ENCODE data around the gene OR1F1. TPM values are rescaled to one million over a fixed set of nuclear protein-coding genes. Genes with fewer than 3 reads are reported as not detected.

Gene OR1F1
- total and polyA plus RNA-seq, 9 of the 15 experiments (the other 6 are each of a cell fraction or from before 2014, with no cell fraction given): 0.15 to 0.61 (median 0.35) TPM; not detected in 3

DNA sequence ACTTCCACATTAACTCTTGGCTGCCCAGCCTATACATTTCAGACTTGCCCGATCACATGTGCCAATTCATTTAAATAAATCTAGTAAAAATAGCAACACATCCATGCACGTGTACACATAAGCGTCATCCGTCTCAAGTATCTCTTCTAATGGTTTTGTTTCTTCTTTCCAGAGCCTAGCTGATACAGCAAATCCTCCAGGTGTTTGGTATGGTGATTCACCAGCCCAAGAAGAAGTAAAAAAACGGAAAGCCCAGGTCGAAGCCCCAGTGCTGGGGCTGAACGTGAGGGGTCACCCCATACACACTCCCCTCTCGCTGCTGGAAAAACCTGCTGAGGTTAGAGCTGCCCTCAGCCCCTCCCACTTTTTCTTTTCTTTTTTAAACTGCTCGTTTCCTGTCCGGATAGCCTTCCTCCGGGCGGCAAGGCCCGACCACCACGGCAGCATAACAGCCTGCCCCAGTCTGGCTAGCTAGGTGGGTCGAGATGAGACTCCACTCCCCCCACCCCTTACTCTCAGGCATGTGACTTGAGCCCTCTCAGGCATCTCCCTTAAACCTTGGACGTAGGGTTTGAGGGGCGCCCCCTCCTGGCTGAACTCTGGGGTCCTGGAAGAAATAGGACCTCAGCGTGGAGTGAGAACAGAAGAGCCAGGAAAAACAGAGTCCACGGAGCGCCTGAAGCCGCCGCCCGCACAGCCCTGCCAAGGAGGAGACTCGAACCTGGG is 13.9 kb upstream of the OR1F1 start (continued):
- TF ChIP-seq CBX8 (IDR thresholded peaks at IDR 0.05; ENCODE audit: borderline replicate concordance, extremely low read depth, low read depth, low read length, poor library complexity, severe bottlenecking): no peak
- no peak for TF ChIP-seq FOXK1 (CRISPR knock-in tag; IDR thresholded peaks at IDR 0.05; ENCODE audit: borderline replicate concordance)
- TF ChIP-seq, protein P1, sequence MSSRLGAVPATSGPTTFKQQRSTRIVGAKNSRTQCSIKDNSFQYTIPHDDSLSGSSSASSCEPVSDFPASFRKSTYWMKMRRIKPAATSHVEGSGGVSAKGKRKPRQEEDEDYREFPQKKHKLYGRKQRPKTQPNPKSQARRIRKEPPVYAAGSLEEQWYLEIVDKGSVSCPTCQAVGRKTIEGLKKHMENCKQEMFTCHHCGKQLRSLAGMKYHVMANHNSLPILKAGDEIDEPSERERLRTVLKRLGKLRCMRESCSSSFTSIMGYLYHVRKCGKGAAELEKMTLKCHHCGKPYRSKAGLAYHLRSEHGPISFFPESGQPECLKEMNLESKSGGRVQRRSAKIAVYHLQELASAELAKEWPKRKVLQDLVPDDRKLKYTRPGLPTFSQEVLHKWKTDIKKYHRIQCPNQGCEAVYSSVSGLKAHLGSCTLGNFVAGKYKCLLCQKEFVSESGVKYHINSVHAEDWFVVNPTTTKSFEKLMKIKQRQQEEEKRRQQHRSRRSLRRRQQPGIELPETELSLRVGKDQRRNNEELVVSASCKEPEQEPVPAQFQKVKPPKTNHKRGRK (tag; IDR thresholded peaks at IDR 0.05): no peak
- TF ChIP-seq NFIC (IDR thresholded peaks at IDR 0.05): peak; percentile 27; the same call in 1 of the 2 replicates
- TF ChIP-seq FOXA3 (CRISPR knock-in tag; conservative IDR thresholded peaks at IDR 0.05 in 1 of 2, IDR thresholded peaks at IDR 0.05 in 1 of 2): 0 out of 4 replicates have a peak, but pooled peaks of 1 of the 2 experiments have one; percentile 51
- TF ChIP-seq GABPB1 (CRISPR knock-in tag; IDR thresholded peaks at IDR 0.05): no peak
- TF ChIP-seq HDAC3 (IDR thresholded peaks at IDR 0.05; ENCODE audit: borderline replicate concordance, partially characterized antibody): no peak
- TF ChIP-seq MYBL2 (IDR thresholded peaks at IDR 0.05; ENCODE audit: low read depth): no peak
- no peak for TF ChIP-seq MYBL2 (CRISPR knock-in tag; IDR thresholded peaks at IDR 0.05; ENCODE audit: borderline replicate concordance)
- TF ChIP-seq HDAC6 (IDR thresholded peaks at IDR 0.05; ENCODE audit: low read depth, low read length): no peak
- no peak for TF ChIP-seq POLR2G (IDR thresholded peaks at IDR 0.05; ENCODE audit: low read depth, low read length)
- no peak for TF ChIP-seq SLC30A9 (CRISPR knock-in tag; IDR thresholded peaks at IDR 0.05)
- TF ChIP-seq, protein P2, sequence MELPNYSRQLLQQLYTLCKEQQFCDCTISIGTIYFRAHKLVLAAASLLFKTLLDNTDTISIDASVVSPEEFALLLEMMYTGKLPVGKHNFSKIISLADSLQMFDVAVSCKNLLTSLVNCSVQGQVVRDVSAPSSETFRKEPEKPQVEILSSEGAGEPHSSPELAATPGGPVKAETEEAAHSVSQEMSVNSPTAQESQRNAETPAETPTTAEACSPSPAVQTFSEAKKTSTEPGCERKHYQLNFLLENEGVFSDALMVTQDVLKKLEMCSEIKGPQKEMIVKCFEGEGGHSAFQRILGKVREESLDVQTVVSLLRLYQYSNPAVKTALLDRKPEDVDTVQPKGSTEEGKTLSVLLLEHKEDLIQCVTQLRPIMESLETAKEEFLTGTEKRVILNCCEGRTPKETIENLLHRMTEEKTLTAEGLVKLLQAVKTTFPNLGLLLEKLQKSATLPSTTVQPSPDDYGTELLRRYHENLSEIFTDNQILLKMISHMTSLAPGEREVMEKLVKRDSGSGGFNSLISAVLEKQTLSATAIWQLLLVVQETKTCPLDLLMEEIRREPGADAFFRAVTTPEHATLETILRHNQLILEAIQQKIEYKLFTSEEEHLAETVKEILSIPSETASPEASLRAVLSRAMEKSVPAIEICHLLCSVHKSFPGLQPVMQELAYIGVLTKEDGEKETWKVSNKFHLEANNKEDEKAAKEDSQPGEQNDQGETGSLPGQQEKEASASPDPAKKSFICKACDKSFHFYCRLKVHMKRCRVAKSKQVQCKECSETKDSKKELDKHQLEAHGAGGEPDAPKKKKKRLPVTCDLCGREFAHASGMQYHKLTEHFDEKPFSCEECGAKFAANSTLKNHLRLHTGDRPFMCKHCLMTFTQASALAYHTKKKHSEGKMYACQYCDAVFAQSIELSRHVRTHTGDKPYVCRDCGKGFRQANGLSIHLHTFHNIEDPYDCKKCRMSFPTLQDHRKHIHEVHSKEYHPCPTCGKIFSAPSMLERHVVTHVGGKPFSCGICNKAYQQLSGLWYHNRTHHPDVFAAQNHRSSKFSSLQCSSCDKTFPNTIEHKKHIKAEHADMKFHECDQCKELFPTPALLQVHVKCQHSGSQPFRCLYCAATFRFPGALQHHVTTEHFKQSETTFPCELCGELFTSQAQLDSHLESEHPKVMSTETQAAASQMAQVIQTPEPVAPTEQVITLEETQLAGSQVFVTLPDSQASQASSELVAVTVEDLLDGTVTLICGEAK (IDR thresholded peaks at IDR 0.05): no peak
- TF ChIP-seq, protein P2 (CRISPR knock-in tag; IDR thresholded peaks at IDR 0.05): 0 out of 2 replicates have a peak, but pooled peaks have one; percentile 23
- TF ChIP-seq RAD51 (IDR thresholded peaks at IDR 0.05; ENCODE audit: borderline replicate concordance, low read depth): peak; percentile 70
